Measurements from ENCODE around the gene PPP1R37. TPM values are rescaled to one million over a fixed set of nuclear protein-coding genes. Genes with fewer than 3 reads are reported as not detected.

Gene PPP1R37
- total RNA-seq, 2 donors from 2014 or later = 31.6 to 33.1 TPM

DNA sequence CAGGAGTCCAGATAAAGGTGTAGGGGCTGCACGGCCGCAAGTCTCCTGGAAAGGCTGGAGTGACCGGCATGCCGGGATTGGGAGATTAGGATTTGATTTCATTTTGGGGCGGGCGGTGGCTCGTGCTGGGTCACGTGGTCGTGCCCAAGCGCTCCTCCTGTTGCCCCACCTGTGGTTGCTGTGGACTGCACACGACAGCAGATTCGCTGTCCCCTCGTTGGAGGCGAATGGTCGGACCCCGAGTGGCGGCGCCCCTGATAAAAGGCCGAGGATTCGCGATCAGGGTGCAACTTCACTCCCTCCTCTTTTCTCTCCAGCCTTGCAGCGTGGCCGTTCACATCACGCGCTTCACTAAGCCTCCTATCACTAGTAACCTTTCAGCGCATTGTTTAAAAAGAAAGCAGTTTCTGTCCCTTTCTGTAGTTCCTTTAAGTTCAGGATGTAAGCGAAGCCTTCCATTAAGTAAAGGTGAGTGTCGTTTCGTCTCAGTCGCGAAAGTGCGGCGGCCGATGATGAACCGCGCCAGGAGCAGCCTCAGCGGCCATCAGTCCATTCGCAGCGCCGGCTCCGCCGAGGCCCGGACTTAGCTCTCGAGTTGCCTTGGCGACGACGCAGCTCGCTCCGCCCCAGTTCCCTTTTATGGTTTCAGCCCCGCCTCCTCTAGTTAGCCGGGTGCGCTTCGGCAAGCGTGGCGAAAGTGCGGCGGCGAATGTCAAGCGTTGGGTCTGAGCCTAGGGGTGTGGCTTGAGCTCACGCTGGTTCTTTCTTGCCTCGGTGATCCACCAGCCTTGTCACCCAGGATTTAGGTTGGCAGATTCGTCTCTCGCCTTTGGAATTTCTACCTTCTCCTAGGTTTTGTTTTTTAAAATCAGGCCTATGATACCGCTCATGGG is 1.7 kb upstream of the PPP1R37 start:
- ATAC-seq (peak; percentile 78), DNase-seq (peak; percentile 97 to 99)
- intact Hi-C loops (cut with DNase I, micrococcal nuclease) = loop anchor here in 1 of 2 donors (10.0 kb wide), 1 partner anchor 84 kb away; the partner anchor contains the start of genes BLOC1S3 and TRAPPC6A

DNA sequence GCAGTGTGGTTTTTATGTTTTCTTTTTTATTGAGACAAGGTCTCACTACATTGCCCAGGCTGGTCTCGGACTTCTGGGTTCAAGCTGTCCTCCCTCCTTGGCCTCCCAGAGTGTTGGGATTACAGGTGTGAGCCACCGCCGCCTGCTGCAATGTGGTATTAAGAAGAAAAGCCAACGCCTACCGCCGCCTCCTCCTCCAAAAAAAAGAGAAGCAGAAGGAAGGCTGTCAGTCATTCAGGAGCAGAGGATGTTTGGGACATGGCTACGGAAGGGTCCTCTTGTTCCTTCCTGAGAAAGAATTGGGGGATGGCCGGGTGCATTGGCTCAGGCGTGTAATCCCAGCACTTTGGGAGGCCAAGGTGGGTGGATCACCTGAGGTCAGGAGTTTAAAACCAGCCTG is 1.2 kb downstream of the PPP1R37 start:
- DNase-seq = no peak
- ATAC-seq = no peak
- intact Hi-C loops (cut with DNase I, micrococcal nuclease) = loop anchor here in 1 of 2 donors (10.0 kb wide), 1 partner anchor 81 kb away; the partner anchor contains the start of genes BLOC1S3 and TRAPPC6A

DNA sequence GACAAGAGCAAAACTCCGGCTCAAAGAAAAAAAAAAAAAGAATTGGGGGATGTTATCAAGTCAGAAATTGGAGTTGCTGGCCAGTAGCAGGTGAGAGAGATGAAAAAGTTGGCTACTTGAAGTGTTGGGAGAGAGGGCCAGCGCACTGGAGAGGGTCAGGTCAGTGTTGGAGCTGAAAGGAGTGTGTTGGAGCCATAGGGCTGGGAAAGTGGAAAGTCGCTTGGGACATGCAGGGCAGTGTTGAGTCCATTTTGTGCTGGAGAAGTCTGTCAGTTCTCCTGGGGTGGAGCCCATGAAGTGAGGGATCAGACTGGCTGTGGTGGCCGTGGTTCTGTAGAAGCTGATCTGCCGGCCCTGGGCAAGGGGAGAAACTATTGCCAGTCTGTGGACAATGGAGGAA is 1.7 kb downstream of the PPP1R37 start:
- ATAC-seq (no peak), DNase-seq (no peak)
- intact Hi-C loops (cut with DNase I, micrococcal nuclease) = loop anchor here in 1 of 2 donors (10.0 kb wide), 1 partner anchor 80 kb away; the partner anchor contains the start of genes BLOC1S3 and TRAPPC6A

DNA sequence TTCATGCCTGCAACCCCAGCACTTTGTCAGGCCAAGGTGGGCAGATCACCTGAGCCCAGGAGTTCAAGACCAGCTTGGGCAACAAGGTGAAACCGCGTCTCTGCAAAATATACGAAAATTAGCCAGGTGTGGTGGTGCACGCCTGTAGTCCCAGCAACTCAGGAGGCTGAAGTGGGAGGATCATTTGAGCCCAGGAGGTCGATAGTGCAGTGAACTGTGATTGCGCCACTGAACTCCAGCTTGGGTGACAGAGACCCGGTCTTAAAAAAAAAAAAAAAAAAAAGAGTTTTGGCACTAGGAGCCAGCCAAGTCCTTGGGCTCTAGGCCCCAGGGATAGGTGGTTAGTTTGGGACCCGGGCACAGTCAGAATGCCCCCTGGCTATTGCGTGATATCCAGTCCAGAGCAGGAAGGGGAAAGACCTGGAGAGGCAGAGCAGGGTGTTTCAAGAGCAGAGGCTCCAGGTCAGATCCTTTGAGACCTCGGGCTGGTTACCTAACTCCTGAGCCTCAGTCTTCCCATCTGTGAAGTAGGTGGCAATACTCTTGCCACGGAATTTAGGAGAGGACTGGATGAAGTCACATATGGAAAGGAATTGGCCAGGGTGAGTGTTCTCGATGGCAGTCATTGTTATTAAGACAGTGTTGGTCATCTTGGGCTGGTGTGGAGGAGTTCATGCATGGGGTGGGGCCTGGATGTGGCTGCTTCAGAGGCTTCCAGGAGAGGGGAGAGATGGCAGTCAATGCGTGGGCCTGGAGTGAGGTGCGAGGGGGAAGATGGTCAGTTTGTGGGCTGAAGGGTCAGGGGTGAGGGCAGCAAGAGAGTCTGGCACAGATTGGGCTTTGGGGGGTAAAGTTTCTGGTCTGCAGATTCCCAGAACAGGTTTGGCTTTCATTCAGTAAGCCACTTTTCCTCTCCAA is 2.8 kb downstream of the PPP1R37 start:
- ATAC-seq = no peak
- no peak for DNase-seq
- intact Hi-C loops (cut with DNase I, micrococcal nuclease) = loop anchor here in 1 of 2 donors (10.0 kb wide), 1 partner anchor 79 kb away; the partner anchor contains the start of genes BLOC1S3 and TRAPPC6A

DNA sequence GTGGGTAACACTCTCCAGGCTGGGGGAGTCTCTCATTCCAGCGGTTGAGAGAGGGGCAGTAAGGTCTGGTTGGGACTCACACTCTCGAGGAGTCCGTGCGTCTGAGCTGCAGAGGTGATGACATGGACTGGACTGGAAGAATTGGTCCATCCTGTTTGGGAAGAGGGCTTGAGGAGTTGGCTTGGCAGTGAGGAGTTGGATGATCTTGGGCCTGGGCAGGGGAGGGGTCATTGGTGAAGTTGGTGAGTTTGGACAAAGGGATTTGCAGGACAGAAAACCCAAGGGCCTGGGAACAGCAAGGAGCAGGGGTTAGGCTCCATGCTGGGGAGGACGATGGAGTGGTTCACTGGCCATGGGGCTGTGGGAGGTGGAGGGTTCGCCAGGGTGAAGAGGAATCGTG is 3.7 kb downstream of the PPP1R37 start:
- ATAC-seq = no peak
- intact Hi-C loops (cut with DNase I, micrococcal nuclease) = loop anchor here in 1 of 2 donors (10.0 kb wide), 1 partner anchor 78 kb away; the partner anchor contains the start of genes BLOC1S3 and TRAPPC6A
- DNase-seq = no peak

DNA sequence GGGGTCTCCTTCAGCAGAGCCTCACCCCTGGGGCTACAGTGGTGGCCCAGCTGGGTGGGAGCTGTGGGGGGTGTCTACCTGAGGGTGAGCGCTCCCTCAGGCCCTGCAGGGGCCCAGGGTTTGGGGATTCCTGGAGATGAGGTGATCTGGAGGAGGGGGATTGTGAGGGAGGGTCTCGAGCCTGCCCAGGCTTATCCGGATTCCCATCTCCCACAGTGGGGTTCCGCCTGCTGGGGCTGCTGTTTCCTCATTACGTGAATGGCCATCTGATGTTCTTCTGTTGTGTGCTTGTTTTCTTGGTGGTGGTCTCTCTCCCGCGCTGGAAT is 4.4 kb downstream of the PPP1R37 start:
- no peak for DNase-seq
- no peak for ATAC-seq
- intact Hi-C loops (cut with DNase I, micrococcal nuclease) = loop anchor here in 1 of 2 donors (10.0 kb wide), 1 partner anchor 77 kb away; the partner anchor contains the start of genes BLOC1S3 and TRAPPC6A

DNA sequence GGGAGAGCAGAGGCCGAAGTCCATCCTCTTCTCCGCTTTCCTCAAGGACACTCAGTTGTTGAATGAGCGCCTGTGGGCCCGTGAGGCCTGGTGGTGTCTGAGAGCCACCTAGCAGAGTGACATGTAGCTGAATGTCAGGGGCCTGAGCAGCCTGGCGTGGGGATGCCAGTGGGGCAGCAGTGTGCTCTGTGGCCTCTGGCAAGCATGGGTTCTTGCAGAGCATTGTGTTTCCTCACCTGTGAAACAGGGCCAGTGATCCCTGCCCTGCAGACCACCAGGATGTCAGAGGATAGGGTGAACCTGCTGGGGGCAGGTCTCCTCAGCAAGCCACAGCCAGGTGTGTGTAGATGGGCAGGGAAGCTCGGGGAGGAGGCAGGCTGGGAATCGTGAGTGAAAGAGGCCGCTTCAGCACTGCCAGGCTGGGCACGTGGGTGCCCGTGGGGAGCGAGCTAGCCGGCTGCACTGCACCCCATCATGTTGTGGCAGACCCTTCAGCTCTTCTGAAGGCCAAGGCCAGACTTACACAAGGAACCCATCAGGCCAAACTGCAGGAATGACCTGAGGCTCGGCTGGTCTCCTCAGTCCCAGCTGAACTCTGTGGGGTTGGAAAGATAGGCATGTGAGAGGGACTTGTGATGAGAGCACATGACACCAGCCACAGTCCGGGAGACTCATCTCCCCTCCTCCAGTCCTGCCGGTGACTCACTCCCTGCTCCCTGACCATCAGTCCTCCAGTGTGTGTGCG is 5.0 kb downstream of the PPP1R37 start:
- no peak for DNase-seq
- intact Hi-C loops (cut with DNase I, micrococcal nuclease) = loop anchor here in 1 of 2 donors (10.0 kb wide), 1 partner anchor 77 kb away; the partner anchor contains the start of genes BLOC1S3 and TRAPPC6A
- no peak for ATAC-seq

DNA sequence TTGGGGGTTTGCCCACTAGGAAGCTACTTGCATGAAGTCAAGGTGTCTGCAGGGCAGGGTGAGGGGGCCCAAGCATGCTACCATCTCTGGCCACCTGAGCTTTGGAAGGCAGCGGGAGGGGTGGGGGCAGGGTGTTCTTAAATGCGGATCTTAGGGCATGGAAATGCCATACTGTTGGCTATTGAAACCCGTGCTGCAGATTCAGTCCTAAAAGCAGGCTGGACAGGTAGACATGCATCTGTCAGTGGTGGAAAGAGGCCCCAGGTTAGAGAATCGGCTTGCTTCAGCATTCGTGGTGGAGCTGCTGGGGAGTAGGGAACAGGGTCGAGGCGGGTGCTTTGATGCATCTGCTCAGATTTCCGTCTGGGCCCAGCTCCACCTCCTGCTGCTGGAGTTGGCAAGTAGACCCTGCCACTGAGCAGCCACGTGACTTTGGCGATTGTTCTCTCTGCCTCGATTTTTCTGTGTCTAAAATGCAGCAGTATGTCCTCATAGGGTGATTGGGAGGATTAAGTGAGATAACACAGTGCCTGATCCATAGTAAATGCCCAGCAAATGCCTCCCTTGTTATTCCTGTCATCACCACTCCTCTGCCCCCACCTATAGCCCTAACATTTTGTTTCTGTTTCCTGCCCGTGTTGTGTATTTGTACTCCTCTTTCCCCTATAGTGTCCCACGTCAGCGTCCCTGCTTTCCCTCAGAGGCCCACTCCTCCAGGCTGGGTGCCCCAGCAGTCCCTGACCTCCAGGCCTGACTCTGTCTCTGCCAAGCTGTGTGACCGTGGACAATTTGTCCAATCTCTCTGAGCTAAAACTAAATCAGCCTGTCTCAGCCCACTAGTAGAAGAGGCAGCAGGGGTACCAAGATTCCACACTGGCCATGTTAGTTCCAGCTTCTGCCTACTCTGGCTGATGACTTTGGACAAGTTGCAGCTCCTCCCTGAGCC is 5.8 kb downstream of the PPP1R37 start:
- DNase-seq (no peak), ATAC-seq (no peak)

DNA sequence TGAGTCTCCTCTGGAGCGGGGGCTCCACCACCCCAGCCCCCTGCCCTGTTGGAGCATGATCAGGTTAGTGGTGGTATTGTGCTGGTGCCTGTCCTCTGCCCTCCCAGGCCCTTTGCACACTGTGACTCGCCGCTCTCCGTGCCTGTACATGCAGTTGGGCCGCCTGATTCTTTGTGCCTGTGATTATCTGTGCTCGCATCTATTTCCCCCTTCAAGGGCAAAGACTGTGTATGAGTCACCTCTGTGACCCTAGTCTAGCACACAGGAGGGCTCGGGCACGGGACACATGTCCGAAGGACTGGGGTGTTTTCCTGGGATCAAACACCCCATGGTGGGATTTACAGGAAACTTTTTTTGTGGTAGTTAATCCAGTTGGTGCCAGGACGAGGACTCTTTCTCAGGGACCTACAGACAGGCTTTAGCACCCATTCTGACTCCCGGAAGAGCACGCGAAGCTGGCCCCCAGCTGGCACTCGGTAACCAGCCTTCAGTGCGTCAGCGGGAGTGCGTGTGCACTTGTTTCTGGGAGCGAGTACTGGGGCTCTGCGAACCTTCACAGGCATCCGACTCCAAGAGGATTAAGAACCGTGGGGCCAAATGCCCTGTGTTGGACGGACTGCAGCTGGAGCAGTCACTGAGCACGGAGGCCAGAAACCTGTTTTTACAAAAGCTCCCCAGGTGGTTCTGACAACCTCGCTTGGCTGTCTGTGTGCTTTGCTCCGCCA is 6.7 kb downstream of the PPP1R37 start:
- DNase-seq (no peak), ATAC-seq (no peak)
- intact Hi-C loops (cut with DNase I, micrococcal nuclease) = loop anchor here in 1 of 2 donors (10.0 kb wide), 1 partner anchor 75 kb away; the partner anchor contains the start of genes BLOC1S3 and TRAPPC6A

More for the DNA sequence above, 5.8 kb downstream of the PPP1R37 start:
- intact Hi-C loops (cut with DNase I, micrococcal nuclease) = loop anchor here in 1 of 2 donors (10.0 kb wide), 1 partner anchor 76 kb away; the partner anchor contains the start of genes BLOC1S3 and TRAPPC6A

DNA sequence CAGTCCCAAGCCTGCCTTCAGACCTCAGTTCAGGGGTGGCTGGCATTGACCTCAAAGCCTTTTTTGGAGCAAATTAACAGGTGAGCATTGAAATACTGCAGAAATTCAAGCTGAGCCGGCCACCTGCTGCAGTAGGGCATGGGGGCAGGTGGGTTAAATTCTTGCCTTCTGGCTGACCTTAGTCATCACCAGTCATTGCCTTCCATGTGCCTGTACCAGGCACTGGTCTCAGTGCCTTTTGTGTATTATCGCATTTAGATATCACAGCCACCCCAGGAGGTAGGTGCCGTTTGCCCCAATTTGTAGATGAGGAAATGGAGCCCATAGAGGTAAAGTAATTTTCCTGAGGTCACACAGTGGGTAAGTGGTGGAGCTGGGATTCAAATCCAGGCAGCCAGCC is 7.2 kb downstream of the PPP1R37 start:
- DNase-seq (no peak), ATAC-seq (no peak)
- intact Hi-C loops (cut with DNase I, micrococcal nuclease) = no loop called here

DNA sequence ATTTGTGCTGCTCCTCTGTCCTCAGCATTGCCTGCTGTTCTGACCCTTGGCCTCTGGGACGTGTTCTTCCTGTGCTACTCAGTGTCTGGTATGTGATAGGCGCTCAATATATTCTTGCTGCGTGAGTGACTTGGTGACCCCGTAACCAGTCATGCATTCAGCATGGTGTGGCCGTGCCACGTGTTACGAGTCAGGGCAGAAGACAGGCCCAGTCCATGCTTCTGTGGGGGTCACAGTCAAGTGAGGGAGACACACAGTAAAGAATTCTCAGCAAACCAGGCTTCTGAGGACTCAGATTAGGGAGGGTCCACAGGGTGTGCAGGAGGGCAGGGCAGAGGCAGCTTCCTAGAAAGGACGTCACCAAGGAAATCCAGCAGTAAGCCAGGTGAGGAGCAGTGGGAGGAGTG is 7.9 kb downstream of the PPP1R37 start:
- intact Hi-C loops (cut with DNase I, micrococcal nuclease) = no loop called here
- ATAC-seq = peak; percentile 67
- no peak for DNase-seq

DNA sequence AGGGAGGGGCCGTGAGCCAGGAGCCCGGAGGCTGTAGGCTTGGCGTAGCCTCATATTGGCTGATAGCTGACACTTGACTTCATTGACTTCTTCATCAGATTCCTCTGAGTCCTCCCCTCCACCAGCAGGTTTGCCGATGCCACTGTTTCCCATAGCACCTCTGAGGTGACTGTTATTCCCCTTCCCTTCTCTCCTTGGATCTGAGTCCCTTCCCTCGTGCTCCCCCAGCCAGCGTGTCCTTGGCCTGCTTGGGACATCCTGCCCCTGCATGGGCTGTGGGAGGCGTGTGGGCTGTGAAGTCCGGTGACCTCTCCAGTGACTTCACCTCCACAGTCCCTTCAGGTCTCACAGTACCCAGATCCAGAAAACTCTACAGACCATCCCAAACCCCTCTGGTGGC is 8.8 kb downstream of the PPP1R37 start:
- ATAC-seq (no peak), DNase-seq (no peak)
- intact Hi-C loops (cut with DNase I, micrococcal nuclease) = no loop called here

DNA sequence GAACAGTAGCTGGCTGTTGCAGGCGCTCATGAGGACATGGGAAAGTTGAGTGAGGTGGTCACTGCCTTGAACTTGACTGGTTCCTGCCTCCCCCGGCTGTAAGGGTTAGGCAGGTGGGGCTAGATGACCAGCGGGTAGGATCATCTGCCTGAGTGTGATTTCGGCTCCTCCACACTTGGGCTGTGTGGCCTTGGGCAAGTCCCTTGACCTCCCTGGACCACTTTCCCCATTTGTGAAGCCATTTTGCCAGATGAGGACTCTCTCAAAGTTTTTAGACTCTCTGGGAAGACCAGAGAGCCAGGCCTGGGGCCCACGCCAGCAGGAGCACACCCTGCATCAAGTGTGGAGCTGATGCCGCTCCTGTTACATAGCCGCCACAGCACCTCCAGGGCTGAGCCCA is 9.5 kb downstream of the PPP1R37 start:
- DNase-seq (no peak), ATAC-seq (no peak)
- intact Hi-C loops (cut with DNase I, micrococcal nuclease) = no loop called here

DNA sequence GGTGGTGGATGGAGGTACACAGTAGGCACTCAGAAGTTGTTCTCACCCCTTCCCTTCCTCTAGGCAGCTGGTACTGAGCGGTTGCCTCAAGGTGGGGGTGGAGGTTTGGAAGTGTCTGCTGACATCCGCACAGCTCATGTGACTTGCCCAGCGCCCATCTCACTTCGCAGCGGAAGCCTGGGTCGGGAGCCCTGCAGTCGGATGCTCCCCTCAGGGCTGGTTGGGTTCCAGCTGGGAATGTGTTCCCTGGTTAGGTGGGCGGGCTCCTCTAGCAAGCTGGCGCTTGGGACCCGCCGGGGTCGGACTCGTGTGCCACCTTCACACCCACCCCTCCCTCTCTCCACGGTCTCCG is 10.2 kb downstream of the PPP1R37 start:
- no peak for ATAC-seq
- DNase-seq = no peak
- intact Hi-C loops (cut with DNase I, micrococcal nuclease) = no loop called here

DNA sequence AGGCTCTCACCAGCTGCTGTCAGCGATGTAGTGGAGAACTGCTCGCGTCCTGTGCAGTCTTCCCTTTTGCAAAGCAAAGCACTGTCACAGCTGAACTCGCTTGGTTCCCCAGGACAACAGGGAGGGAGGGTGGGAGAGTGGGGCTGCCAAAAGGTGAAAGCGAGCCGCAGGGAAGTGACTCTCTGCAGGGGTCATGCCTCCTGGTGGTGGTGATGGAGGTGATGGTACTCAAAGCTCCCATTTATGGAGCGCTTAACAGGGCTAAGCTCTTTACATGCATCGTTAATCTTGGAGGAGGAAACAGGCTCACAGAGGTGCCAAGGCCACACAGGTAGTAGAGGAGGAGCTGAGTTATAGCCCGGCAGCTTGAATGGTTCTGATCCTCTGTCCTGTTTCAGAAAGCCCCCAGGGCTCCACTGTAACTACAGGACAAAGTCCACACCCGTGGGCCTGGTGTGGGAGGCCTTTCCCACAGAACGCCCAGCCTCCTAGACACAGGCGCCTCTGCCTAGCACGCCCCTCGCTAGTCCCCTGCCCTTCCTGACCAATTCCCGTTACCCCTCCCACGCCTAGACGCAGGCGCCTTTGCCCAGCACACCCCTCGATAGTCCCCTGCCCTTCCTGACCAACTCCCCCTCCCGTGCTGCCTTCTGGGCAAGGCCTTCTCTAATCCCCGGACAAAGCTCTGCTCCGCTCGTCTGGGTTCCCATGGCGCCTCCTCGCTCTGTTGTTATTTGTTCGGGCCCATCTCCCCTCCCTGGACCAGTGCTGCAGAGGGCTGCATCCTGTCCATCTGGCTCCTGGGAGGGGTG is 10.7 kb downstream of the PPP1R37 start:
- intact Hi-C loops (cut with DNase I, micrococcal nuclease) = no loop called here
- DNase-seq = no peak

More for the DNA sequence above, 10.7 kb downstream of the PPP1R37 start:
- peak; percentile 71 for ATAC-seq

Data from left colon (tissue), 2 donors.